Endothelial cell of umbilical vein (primary cell): Measurements from ENCODE around the gene LRRTM4. TPM values are rescaled to one million over a fixed set of nuclear protein-coding genes. Genes with fewer than 3 reads are reported as not detected.
"Not testable (repeated sequence)": the region's sequence is repeated elsewhere in the genome, so short reads cannot be mapped to it uniquely, and the experiment has no call there.

Experiments
- BruUV-seq: library from RNA; stranded (reverse); fragments of 400-500 nt; replicated peaks from 2 replicates; lab custom pipeline; 2021; lab: Mats Ljungman, UMichigan
- CTCF ChIA-PET: fragments of 300-600, 350-600 bp; sonication (Branson Sonifier 250); formaldehyde crosslinking; loops from one replicate; lab custom pipeline; 2021; ENCODE audit warnings: antibody characterized with exemption, inconsistent platforms; lab: Charles Lee
- POLR2A ChIA-PET: fragments of 300-600, 350-600 bp; sonication (Branson Sonifier 250); formaldehyde crosslinking; loops from one replicate; lab custom pipeline; 2021; ENCODE audit warnings: antibody characterized with exemption, inconsistent platforms; lab: Charles Lee
- DNase-seq: peaks from one replicate; pipeline ENCODE4 v3.0.0-alpha.2; 2011; ENCODE audit warnings: low read depth, low spot score
- FAIRE-seq: peaks from 2 replicates; lab custom pipeline; 2011; peaks lifted over from hg19 to GRCh38; lab: Jason Lieb, UNC
- H2AFZ ChIP-seq: 2 replicates; pipeline ENCODE4 v1.6.0; 2012; ENCODE audit warnings: low read depth, low read length, control low read depth, inconsistent platforms
- H3K27ac ChIP-seq: 2 replicates; pipeline ENCODE4 v1.5.1; 2011; ENCODE audit warnings: low read depth, mild to moderate bottlenecking, control low read depth, low read length, moderate library complexity; ENCODE audit not compliant: insufficient read depth
- H3K27me3 ChIP-seq, 2 experiments: 2 replicates each; pipeline versions ENCODE4 v1.6.0 to v1.6.1; 2011; ENCODE audit warnings: low read length in 2 of 2, mixed read lengths in 1 of 2; ENCODE audit not compliant: control insufficient read depth in 2 of 2, insufficient read depth in 2 of 2
- H3K36me3 ChIP-seq, 2 experiments: 2 replicates in 1 of 2; 3 replicates in 1 of 2; pipeline ENCODE4 v1.5.1; 2011; ENCODE audit warnings: low read length in 2 of 2, mild to moderate bottlenecking in 1 of 2, moderate library complexity in 1 of 2; ENCODE audit not compliant: control insufficient read depth in 2 of 2, insufficient read depth in 2 of 2; ENCODE audit errors: extremely low read depth in 1 of 2
- H3K4me1 ChIP-seq: 3 replicates; pipeline ENCODE4 v1.5.1; 2011; ENCODE audit warnings: mild to moderate bottlenecking, low read length; ENCODE audit not compliant: control insufficient read depth, insufficient read depth; ENCODE audit errors: extremely low read depth
- H3K4me2 ChIP-seq: 2 replicates; pipeline ENCODE4 v1.6.1; 2011; ENCODE audit warnings: low read length, control low read depth, mixed read lengths; ENCODE audit not compliant: insufficient read depth
- H3K4me3 ChIP-seq, 3 experiments: fragments of 200-600 bp in 1 of 3; sonication (generic), shearing (Covaris generic) in 1 of 3; replicated peaks in 1 of 3; 2 replicates each; pipeline ENCODE4 v1.5.1; 2011 to 2016; ENCODE audit warnings: control low read depth in 3 of 3, low read length in 3 of 3, mild to moderate bottlenecking in 2 of 3, inconsistent platforms in 1 of 3, low read depth in 1 of 3, moderate library complexity in 1 of 3; ENCODE audit not compliant: insufficient read depth in 1 of 3
- H3K79me2 ChIP-seq: 2 replicates; pipeline ENCODE4 v1.6.0; 2012; ENCODE audit warnings: low read length, inconsistent platforms; ENCODE audit not compliant: control insufficient read depth, insufficient read depth
- H3K9ac ChIP-seq: replicated peaks from 2 replicates; pipeline ENCODE3; 2011; ENCODE audit warnings: low read length, control low read depth; ENCODE audit not compliant: insufficient read depth; ENCODE audit errors: extremely low read depth
- H3K9me1 ChIP-seq: replicated peaks from 3 replicates; pipeline ENCODE4 v1.6.0; 2011; ENCODE audit warnings: mild to moderate bottlenecking, low read length; ENCODE audit not compliant: control insufficient read depth, insufficient read depth; ENCODE audit errors: extremely low read depth
- H3K9me3 ChIP-seq: replicated peaks from 2 replicates; pipeline ENCODE4 v1.5.1; 2012; ENCODE audit warnings: low read length, inconsistent platforms; ENCODE audit not compliant: control insufficient read depth, insufficient read depth
- H4K20me1 ChIP-seq: replicated peaks from 2 replicates; pipeline ENCODE3; 2011; ENCODE audit warnings: mild to moderate bottlenecking, low read length; ENCODE audit not compliant: control insufficient read depth, insufficient read depth; ENCODE audit errors: extremely low read depth
- CTCF ChIP-seq, 2 donors: IDR thresholded peaks; 1 replicate in 1 of 2; 2 replicates in 1 of 2; pipeline ENCODE4 v1.5.1; 2011; ENCODE audit warnings: low read length in 2 of 2, mild to moderate bottlenecking in 2 of 2, moderate library complexity in 2 of 2, control low read depth in 1 of 2, inconsistent platforms in 1 of 2, low read depth in 1 of 2; ENCODE audit not compliant: insufficient read depth in 1 of 2; ENCODE audit errors: extremely low read depth in 1 of 2
- EZH2 ChIP-seq: IDR thresholded peaks from 2 replicates; pipeline ENCODE4 v1.6.1; 2012; ENCODE audit warnings: borderline replicate concordance, low read depth, mild to moderate bottlenecking, moderate library complexity, low read length, inconsistent platforms; ENCODE audit not compliant: severe bottlenecking
- FOS ChIP-seq: IDR thresholded peaks from 2 replicates; pipeline ENCODE4 v1.6.1; 2011; ENCODE audit warnings: mild to moderate bottlenecking, low read length, moderate library complexity, borderline replicate concordance; ENCODE audit not compliant: insufficient read depth
- GATA2 ChIP-seq: IDR thresholded peaks from 2 replicates; pipeline ENCODE4 v1.7.0; 2011; ENCODE audit warnings: low read depth, mild to moderate bottlenecking, moderate library complexity, mixed read lengths, low read length; ENCODE audit not compliant: insufficient read length, insufficient read depth
- JUN ChIP-seq: IDR thresholded peaks from 2 replicates; pipeline ENCODE4 v1.6.1; 2011; ENCODE audit warnings: borderline replicate concordance, low read depth; ENCODE audit not compliant: insufficient read length, insufficient read depth
- MAX ChIP-seq: IDR thresholded peaks from 2 replicates; pipeline ENCODE4 v1.6.1; 2011; ENCODE audit not compliant: insufficient read depth, insufficient read length
- MYC ChIP-seq: IDR thresholded peaks from one replicate; pipeline ENCODE4 v1.6.1; 2011; ENCODE audit warnings: mild to moderate bottlenecking, low read depth, low read length
- POLR2A ChIP-seq: IDR thresholded peaks from 2 replicates; pipeline ENCODE4 v1.6.1; 2012; ENCODE audit warnings: low read depth, mild to moderate bottlenecking, control low read depth, low read length
- POLR2AphosphoS5 ChIP-seq: IDR thresholded peaks from 2 replicates; pipeline ENCODE4 v1.6.1; 2012; ENCODE audit warnings: low read depth, mild to moderate bottlenecking, control low read depth, low read length, moderate library complexity; ENCODE audit not compliant: insufficient read depth
- dilution Hi-C: fragments of 300-500 bp; cut with MboI; formaldehyde crosslinking; loops from one replicate; pipeline ENCODE4 v1.15.0; 2019; ENCODE audit warnings: low sequenced_read_pairs; ENCODE audit not compliant: extremely low pct_ligation_motif_present
- intact Hi-C: fragments of 100-400 bp; cut with micrococcal nuclease; formaldehyde crosslinking; loops from one replicate; pipeline ENCODE4 v1.10.0; 2022
- polyA plus RNA-seq, 4 experiments: library from polyadenylated mRNA; depleted of rRNA in 3 of 4; stranded (reverse) in 3 of 4; unstranded in 1 of 4; fragments of >200 nt; gene quantifications; 2 replicates each; pipeline versions ENCODE4 v1.2.1 to v1.2.3, GENCODE V29; 2011 to 2012; ENCODE audit warnings: missing spikeins in 1 of 4
- total RNA-seq: library from RNA; stranded (reverse); gene quantifications from 2 replicates; pipeline ENCODE4 v1.2.3, GENCODE V29; 2021

LRRTM4 gene
- total and polyA plus RNA-seq, 2 donors (not counting 3 experiments of a cell fraction or from before 2014, with no cell fraction given), result not detected

- Histone ChIP-seq H3K27ac (no peak overlapping the region), H3K9me3 (no peaks in the 10 kb centered on the region), H3K9me1 (no peaks in the 10 kb centered on the region), H3K9ac (no peak overlapping the region), H3K36me3 (no peaks in the 10 kb centered on the region), H3K4me2 (no peak overlapping the region), H3K79me2 (no peaks in the 10 kb centered on the region), H2AFZ (no peak overlapping the region), H3K27me3 (no peaks in the 10 kb centered on the region), H4K20me1 (no peaks in the 10 kb centered on the region), H3K4me1 (no peaks in the 10 kb centered on the region), H3K4me3 (no peak overlapping the region)
- intact Hi-C loops, result no loop called here
- no TSS peak for BruUV-seq
- DNase-seq (no peak), FAIRE-seq (no peak)
- dilution Hi-C loops, result no loop called here
- POLR2A ChIA-PET, result no interaction called here
- CTCF ChIA-PET, result no interaction called here
- TF ChIP-seq JUN (no peak), GATA2 (no peak), POLR2A (no peak), MYC (no peak)
Measured at GRCh38 chr2:77101796-77102452, 420.3 kb downstream of the LRRTM4 start.

- FAIRE-seq (no peak), DNase-seq (no peak)
- Histone ChIP-seq H4K20me1 (no peaks in the 10 kb centered on the region), H3K27me3 (no peaks in the 10 kb centered on the region), H3K9ac (no peak overlapping the region), H3K9me3 (no peaks in the 10 kb centered on the region), H3K4me2 (no peak overlapping the region), H3K9me1 (no peaks in the 10 kb centered on the region), H3K36me3 (no peaks in the 10 kb centered on the region), H3K27ac (no peak overlapping the region), H3K4me1 (no peaks in the 10 kb centered on the region), H3K4me3 (no peak overlapping the region), H3K79me2 (no peaks in the 10 kb centered on the region), H2AFZ (no peak overlapping the region)
- ChIA-PET CTCF (no interaction called here), POLR2A (no interaction called here)
- intact Hi-C loops (no loop called here), dilution Hi-C loops (no loop called here)
- TF ChIP-seq EZH2 (no peak), CTCF (IDR thresholded peaks at IDR 0.05; ENCODE audit: extremely low read depth in 1 of 2, insufficient read depth in 1 of 2, low read depth in 1 of 2, low read length in 2 of 2) (no peak), JUN (no peak), MYC (no peak), MAX (no peak), POLR2A (no peak), GATA2 (no peak), POLR2AphosphoS5 (no peak), FOS (no peak)
- BruUV-seq, result no TSS peak
Measured at GRCh38 chr2:77099961-77100360, 422.2 kb downstream of the LRRTM4 start.

GRCh38 chr2:77095525-77095924 lies 426.7 kb downstream of the LRRTM4 start:
- H3K9me3 ChIP-seq, H4K20me1 ChIP-seq, H3K36me3 ChIP-seq, H3K27ac ChIP-seq, H3K27me3 ChIP-seq, H3K79me2 ChIP-seq, CTCF ChIA-PET, H3K4me3 ChIP-seq, BruUV-seq, H3K9me1 ChIP-seq, POLR2A ChIA-PET, H3K9ac ChIP-seq, H2AFZ ChIP-seq, dilution Hi-C loops, FAIRE-seq, H3K4me2 ChIP-seq, H3K4me1 ChIP-seq, intact Hi-C loops, DNase-seq: not testable (repeated sequence)
